ENCODE measurements around the gene NPEPPS.
"Not testable (repeated sequence)": the region's sequence is repeated elsewhere in the genome, so short reads cannot be mapped to it uniquely, and the experiment has no call there.

Gene NPEPPS, protein sequence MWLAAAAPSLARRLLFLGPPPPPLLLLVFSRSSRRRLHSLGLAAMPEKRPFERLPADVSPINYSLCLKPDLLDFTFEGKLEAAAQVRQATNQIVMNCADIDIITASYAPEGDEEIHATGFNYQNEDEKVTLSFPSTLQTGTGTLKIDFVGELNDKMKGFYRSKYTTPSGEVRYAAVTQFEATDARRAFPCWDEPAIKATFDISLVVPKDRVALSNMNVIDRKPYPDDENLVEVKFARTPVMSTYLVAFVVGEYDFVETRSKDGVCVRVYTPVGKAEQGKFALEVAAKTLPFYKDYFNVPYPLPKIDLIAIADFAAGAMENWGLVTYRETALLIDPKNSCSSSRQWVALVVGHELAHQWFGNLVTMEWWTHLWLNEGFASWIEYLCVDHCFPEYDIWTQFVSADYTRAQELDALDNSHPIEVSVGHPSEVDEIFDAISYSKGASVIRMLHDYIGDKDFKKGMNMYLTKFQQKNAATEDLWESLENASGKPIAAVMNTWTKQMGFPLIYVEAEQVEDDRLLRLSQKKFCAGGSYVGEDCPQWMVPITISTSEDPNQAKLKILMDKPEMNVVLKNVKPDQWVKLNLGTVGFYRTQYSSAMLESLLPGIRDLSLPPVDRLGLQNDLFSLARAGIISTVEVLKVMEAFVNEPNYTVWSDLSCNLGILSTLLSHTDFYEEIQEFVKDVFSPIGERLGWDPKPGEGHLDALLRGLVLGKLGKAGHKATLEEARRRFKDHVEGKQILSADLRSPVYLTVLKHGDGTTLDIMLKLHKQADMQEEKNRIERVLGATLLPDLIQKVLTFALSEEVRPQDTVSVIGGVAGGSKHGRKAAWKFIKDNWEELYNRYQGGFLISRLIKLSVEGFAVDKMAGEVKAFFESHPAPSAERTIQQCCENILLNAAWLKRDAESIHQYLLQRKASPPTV

DNA sequence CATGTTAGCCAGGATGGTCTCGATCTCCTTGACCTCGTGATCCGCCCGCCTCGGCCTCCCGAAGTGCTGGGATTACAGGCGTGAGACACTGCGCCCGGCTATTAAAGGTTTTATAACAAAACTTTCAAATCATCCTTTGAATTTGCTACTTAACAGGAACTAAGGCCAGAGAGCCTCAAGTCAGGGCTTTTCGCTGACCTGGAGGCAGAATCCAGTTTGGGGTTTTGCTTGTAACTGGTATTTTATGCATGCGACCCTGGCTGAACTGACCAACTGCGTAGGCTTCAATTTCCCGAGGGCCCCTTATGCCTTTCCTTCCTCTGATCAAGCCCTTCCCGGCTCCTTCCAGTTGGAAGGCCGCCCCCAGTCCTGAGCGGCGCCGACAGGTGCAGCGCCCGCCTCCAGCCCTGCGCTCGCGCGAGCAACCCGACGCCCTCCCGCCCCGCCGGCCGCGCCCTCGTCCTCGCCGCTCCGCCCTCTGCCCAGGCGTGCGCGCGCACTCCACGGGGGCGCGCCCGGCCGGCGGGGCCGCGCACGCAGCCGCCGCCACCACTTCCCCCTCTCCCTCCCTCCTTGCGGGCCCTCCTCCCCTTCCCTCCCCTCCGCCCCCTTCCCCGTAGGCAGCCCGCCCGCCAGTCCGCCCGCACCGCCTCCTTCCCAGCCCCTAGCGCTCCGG, at the start of gene NPEPPS:
TSS of gene NPEPPS (plus strand) at position 552 of the 676 bp plus-strand sequence. CDS start 193 bp downstream, outside the sequence.
- H3K4me1 Mint-ChIP-seq (ENCODE audit: low read depth); H3K27me3 Mint-ChIP-seq; H3K9me3 Mint-ChIP-seq; intact Hi-C loops (cut with micrococcal nuclease): not testable (repeated sequence)
- H3K36me3 Mint-ChIP-seq (ENCODE audit: low read depth) = peaks cover 16% of the 10 kb centered on the region
- peak within 1 kb of the TSS; percentile 84 for H3K27ac Mint-ChIP-seq
- peak within 1 kb of the TSS; percentile 91 for H3K4me3 Mint-ChIP-seq

DNA sequence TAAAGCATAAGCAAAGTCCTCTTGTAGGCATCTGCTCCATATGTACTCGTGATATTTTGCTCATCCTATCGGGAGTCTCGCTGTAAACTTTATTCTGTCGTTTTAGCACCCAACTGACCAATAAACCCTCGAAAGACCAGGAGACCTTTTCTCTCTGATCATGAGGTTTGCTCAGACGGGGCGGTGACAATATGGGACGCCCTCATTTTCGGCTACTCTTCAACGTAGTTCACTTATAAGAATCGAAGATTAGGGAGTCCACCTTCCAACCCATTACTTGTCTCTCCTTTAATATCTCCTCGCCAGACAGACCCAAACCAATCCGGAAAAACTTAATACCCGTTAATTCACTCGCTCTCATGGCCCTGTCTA, 39.1 kb upstream of the NPEPPS start:
- H3K9me3 Mint-ChIP-seq; intact Hi-C loops (cut with micrococcal nuclease); H3K27me3 Mint-ChIP-seq; H3K4me1 Mint-ChIP-seq (ENCODE audit: low read depth): not testable (repeated sequence)
- peak overlapping the region; percentile 92 for H3K27ac Mint-ChIP-seq
- H3K4me3 Mint-ChIP-seq = peak overlapping the region; percentile 93
- H3K36me3 Mint-ChIP-seq (ENCODE audit: low read depth) = peaks cover 31% of the 10 kb centered on the region

DNA sequence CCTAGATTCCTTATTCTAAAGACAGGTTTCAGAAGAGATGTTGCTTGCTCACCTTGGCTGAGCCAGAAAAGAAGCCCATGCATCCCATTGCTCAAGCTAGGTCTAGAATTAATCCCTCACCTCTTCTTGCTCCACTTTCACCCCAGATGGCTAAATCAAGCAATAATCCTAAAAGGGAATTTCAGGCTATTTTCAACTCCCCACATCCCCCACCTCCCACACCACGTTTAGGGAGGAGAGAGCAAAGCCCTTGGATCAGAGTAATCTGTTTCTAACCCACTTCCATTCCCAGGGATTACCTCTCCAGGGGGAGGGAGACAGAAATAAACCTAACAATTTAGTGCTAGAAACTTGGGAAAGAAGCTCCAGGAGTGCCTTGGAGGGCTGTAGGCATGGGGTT, 31.8 kb upstream of the NPEPPS start:
- H3K4me1 Mint-ChIP-seq (ENCODE audit: low read depth); H3K27me3 Mint-ChIP-seq; H3K9me3 Mint-ChIP-seq; H3K36me3 Mint-ChIP-seq (ENCODE audit: low read depth); intact Hi-C loops (cut with micrococcal nuclease); H3K4me3 Mint-ChIP-seq: not testable (repeated sequence)
- H3K27ac Mint-ChIP-seq = peak overlapping the region; percentile 51

GRCh38 chr17:47499494-47499893, 31.4 kb upstream of the NPEPPS start:
- H3K36me3 Mint-ChIP-seq (ENCODE audit: low read depth); H3K4me3 Mint-ChIP-seq; intact Hi-C loops (cut with micrococcal nuclease); H3K27ac Mint-ChIP-seq; H3K27me3 Mint-ChIP-seq; H3K9me3 Mint-ChIP-seq: not testable (repeated sequence)
- H3K4me1 Mint-ChIP-seq (ENCODE audit: low read depth) = peaks cover 12% of the 10 kb centered on the region

- H3K27ac Mint-ChIP-seq; intact Hi-C loops (cut with micrococcal nuclease): not testable (repeated sequence)
Measured at GRCh38 chr17:47500620-47501019, 30.3 kb upstream of the NPEPPS start.

GRCh38 chr17:47502122-47502731, 28.7 kb upstream of the NPEPPS start:
- H3K4me1 Mint-ChIP-seq (ENCODE audit: low read depth) = peaks cover 13% of the 10 kb centered on the region
- H3K27me3 Mint-ChIP-seq; H3K9me3 Mint-ChIP-seq; intact Hi-C loops (cut with micrococcal nuclease); H3K4me3 Mint-ChIP-seq; H3K36me3 Mint-ChIP-seq (ENCODE audit: low read depth): not testable (repeated sequence)
- peak overlapping the region; percentile 17 for H3K27ac Mint-ChIP-seq

More at GRCh38 chr17:47500620-47501019, 30.3 kb upstream of the NPEPPS start:
- not testable (repeated sequence) for H3K9me3 Mint-ChIP-seq; H3K27me3 Mint-ChIP-seq; H3K36me3 Mint-ChIP-seq (ENCODE audit: low read depth); H3K4me3 Mint-ChIP-seq
- peaks cover 13% of the 10 kb centered on the region for H3K4me1 Mint-ChIP-seq (ENCODE audit: low read depth)

DNA sequence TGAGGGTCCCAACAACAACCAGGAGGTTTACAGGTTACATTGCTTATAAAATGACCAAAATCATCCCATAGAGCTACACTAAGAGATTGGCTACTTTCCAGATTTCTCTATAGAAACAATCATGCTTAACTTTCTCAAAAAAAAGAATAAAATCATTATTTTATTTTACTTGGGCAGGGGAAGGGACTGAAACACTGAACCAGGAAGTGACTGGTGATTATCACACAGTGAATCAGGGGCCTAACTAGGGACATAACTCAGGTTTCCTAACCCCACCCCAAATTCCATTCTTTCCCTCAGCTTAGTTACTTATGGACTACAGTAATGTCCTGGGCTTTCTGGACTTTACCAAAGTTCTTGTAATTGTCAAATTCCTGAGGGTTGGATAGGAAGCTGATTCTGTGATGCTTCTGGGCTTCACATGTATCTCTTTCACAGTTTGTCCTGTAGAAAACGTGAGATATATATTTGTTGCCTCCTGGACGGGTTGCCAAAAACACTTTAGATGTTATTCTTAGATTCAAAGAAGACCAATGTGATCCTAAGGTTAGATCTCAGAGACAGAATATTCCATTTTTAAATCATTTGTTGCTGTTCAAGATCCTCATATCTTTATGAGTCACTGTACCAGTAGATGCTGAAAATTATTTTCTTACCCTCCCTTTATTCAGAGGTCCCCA, 28.0 kb upstream of the NPEPPS start:
- H3K9me3 Mint-ChIP-seq; H3K27me3 Mint-ChIP-seq; H3K4me3 Mint-ChIP-seq; intact Hi-C loops (cut with micrococcal nuclease); H3K36me3 Mint-ChIP-seq (ENCODE audit: low read depth): not testable (repeated sequence)
- peak overlapping the region; percentile 53 for H3K27ac Mint-ChIP-seq
- H3K4me1 Mint-ChIP-seq (ENCODE audit: low read depth) = peaks cover 13% of the 10 kb centered on the region

DNA sequence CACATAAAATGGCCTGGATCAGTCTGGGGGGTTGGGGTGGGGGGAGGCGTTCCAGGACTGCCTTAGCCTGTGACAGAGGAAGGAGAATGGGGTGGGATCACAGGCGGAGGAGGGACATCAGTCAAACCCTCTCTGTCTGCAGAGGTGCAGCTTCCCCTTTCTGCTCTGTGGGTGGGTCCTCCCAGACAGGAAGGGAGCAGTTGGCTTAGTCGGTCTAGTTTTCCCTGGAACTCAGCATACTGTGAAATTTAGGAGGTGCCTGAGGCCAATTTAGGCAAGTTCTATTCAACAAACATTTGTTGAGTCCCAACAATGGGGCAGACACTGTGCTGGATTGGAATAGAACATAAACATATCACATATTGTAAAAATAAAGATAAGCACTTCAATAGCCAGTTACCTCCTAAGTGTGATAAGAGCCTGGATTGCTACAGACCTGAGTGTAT, 19.2 kb upstream of the NPEPPS start:
- H3K27me3 Mint-ChIP-seq; H3K9me3 Mint-ChIP-seq; H3K36me3 Mint-ChIP-seq (ENCODE audit: low read depth); intact Hi-C loops (cut with micrococcal nuclease): not testable (repeated sequence)
- peak overlapping the region; percentile 81 for H3K27ac Mint-ChIP-seq
- peaks cover 19% of the 10 kb centered on the region for H3K4me1 Mint-ChIP-seq (ENCODE audit: low read depth)
- H3K4me3 Mint-ChIP-seq = peak overlapping the region; percentile 47

DNA sequence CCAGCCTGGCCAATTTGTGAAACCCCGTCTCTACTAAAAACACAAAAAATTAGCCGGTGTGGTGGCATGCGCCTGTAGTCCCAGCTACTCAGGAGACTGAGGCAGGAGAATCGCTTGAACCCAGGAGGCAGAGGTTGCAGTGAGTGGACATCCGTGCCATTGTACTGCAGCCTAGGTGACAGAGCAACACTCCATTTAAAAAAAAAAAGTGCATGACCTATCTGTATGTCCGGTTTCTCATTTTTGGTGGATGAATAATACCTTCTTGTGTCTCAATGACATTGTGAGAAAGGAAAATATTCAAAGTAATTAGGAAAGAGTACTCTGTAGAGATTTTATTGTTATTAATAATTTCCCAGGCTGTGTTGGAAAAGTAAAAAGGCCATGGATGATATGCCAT, 17.6 kb upstream of the NPEPPS start:
- H3K4me3 Mint-ChIP-seq; H3K36me3 Mint-ChIP-seq (ENCODE audit: low read depth); H3K27me3 Mint-ChIP-seq; intact Hi-C loops (cut with micrococcal nuclease); H3K9me3 Mint-ChIP-seq: not testable (repeated sequence)
- peaks cover 19% of the 10 kb centered on the region for H3K4me1 Mint-ChIP-seq (ENCODE audit: low read depth)
- peak overlapping the region; percentile 81 for H3K27ac Mint-ChIP-seq

- H3K27ac Mint-ChIP-seq; H3K36me3 Mint-ChIP-seq (ENCODE audit: low read depth); H3K9me3 Mint-ChIP-seq: not testable (repeated sequence)
Measured at GRCh38 chr17:47518880-47519279, 12.0 kb upstream of the NPEPPS start.

GRCh38 chr17:47519365-47519764, 11.5 kb upstream of the NPEPPS start:
- intact Hi-C loops (cut with micrococcal nuclease); H3K36me3 Mint-ChIP-seq (ENCODE audit: low read depth); H3K27ac Mint-ChIP-seq; H3K27me3 Mint-ChIP-seq; H3K4me1 Mint-ChIP-seq (ENCODE audit: low read depth); H3K4me3 Mint-ChIP-seq; H3K9me3 Mint-ChIP-seq: not testable (repeated sequence)

More at GRCh38 chr17:47518880-47519279, 12.0 kb upstream of the NPEPPS start:
- H3K4me1 Mint-ChIP-seq (ENCODE audit: low read depth); H3K27me3 Mint-ChIP-seq; H3K4me3 Mint-ChIP-seq; intact Hi-C loops (cut with micrococcal nuclease): not testable (repeated sequence)

- H3K4me3 Mint-ChIP-seq; H3K9me3 Mint-ChIP-seq; H3K36me3 Mint-ChIP-seq (ENCODE audit: low read depth); intact Hi-C loops (cut with micrococcal nuclease); H3K27ac Mint-ChIP-seq; H3K4me1 Mint-ChIP-seq (ENCODE audit: low read depth); H3K27me3 Mint-ChIP-seq: not testable (repeated sequence)
Measured at GRCh38 chr17:47520279-47520678, 10.6 kb upstream of the NPEPPS start.

DNA sequence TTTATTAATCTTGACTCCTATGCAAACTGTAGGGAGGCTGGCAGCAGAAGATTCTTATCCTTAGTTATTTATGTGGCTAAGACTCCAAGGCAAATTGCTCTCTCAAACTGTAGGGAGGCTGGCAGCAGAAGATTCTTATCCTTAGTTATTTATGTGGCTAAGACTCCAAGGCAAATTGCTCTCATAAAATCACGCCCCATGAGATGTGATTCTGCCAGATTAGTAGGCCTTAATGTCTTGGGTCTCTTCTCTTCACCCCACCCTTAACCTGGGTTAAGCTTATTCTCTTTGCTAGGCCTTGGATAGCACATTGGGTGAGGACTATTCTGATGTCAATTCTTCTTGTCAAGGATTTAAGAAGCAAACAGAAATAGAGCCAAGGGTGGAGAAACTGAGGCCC, 9.5 kb upstream of the NPEPPS start:
- H3K9me3 Mint-ChIP-seq; H3K4me1 Mint-ChIP-seq (ENCODE audit: low read depth); intact Hi-C loops (cut with micrococcal nuclease); H3K27ac Mint-ChIP-seq; H3K27me3 Mint-ChIP-seq; H3K36me3 Mint-ChIP-seq (ENCODE audit: low read depth); H3K4me3 Mint-ChIP-seq: not testable (repeated sequence)
